ENCODE data around the gene TSPEAR.

Gene TSPEAR

DNA sequence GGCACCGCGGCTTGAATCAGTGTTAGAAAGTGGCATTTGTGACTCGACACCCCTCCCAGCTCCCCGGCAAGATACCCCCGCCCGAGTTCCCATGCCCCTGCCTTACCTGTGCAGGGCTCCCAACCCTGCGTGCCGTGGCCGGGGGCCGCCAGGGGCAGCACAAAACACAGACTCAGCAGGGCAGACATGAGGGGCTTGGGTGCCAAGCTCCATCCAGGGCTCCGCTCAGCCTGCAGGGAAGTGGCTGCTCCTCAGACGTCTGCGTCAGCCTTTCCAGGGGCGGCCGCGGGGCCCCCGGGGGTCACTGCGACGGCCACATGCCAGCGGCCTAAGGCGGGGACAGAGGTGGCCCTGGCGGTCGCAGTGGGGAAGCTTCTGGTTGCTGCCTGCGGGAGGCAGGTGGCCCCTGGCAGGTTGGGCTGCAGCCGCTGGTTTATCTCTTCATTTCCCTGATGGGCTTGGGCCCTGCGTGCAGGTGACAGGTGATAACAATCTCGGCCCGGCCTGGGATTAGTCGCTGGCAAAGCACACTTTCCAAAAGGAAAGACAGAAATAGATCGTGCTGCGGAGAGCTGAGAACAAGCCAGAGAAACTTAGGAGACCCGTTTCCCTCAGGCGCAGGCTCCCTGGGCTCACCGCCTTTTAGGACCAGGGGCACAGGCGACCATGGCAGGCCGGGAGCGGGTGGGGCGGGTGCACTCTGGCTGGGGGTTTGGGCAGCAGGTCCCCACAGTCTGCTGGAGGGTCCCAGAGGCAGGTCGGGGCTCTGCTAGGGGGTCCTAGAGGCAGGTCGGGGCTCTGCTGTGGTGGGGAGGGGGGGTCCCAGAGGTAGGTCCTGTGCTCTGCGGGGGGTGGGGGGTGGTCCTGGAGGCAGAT lies at the start of gene TSPEAR:
TSS of gene TSPEAR (minus strand) at position 246 of the 876 bp plus-strand sequence. CDS start at position 188, 58 bp downstream.
- DNase-seq (ENCODE audit: low read depth) = no peak

DNA sequence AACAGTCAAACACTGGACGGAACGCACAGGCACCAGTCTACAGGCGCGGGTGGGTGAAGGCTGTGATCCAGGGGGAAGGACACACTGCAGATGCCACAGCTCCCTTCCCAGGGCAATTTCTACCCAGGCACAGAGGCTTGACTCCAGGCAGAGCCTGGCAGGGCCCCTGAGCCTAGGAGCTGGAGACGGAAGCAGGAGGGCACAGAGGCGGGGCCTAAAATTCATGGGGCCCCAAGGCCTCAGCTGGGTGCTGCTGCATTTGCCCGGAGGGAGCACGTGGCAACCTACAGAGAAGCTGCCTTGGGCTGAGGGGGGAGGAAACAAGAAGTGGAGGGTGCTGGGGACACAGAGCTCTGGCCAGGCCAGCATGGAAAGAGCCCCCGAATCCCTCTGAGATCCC lies 49.0 kb upstream of the TSPEAR start:
- DNase-seq (ENCODE audit: low read depth) = no peak

GRCh38 chr21:44759628-44760285 lies 48.4 kb upstream of the TSPEAR start:
- no peak for DNase-seq (ENCODE audit: low read depth)

GRCh38 chr21:44758781-44759627 lies 47.6 kb upstream of the TSPEAR start:
- DNase-seq (ENCODE audit: low read depth) = no peak

- DNase-seq (ENCODE audit: low read depth) = no peak
Measured at GRCh38 chr21:44758141-44758561, 46.8 kb upstream of the TSPEAR start.

DNA sequence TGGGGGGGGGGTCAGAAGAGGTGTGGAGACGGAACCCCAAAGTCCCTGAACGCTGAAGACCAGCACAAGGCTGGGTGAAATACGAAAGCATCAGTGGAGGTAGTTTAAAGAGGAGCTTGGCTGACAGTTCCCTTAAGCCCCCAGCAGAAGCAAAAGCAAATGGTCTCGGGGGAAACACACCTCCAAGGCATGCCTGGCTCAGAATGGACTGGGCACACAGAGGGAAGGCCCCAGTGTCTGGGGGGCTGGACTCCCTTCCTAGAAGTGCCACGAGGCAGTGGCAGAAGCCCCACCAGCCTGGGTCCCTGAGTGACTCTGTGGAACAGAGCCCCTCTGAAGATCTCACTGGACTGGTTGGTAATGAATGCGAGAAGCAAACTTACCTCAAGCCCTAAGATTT lies 46.4 kb upstream of the TSPEAR start:
- DNase-seq (ENCODE audit: low read depth) = no peak

GRCh38 chr21:44756423-44757185 lies 45.2 kb upstream of the TSPEAR start:
- no peak for DNase-seq (ENCODE audit: low read depth)

DNA sequence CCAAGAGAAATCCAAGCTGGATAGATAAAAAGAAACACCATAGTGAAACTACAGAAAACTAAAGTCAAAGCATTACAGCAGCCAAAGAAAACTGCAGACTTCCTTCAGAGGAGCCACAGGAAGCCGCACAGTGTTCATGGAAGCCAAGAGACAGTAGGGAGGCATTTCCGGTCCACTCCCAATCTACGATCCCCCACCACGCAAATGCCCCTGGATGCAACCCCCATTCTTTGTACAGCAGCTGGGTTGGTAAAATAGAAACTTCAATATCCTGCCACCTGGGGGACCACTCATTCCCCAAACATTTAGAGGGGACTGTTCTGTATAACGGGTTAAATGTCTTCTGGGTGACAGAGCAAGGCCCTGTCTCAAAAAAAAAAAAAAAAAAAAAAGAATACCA lies 43.9 kb upstream of the TSPEAR start:
- no peak for DNase-seq (ENCODE audit: low read depth)

- no peak for DNase-seq (ENCODE audit: low read depth)
Measured at GRCh38 chr21:44753357-44753756, 42.0 kb upstream of the TSPEAR start.

DNA sequence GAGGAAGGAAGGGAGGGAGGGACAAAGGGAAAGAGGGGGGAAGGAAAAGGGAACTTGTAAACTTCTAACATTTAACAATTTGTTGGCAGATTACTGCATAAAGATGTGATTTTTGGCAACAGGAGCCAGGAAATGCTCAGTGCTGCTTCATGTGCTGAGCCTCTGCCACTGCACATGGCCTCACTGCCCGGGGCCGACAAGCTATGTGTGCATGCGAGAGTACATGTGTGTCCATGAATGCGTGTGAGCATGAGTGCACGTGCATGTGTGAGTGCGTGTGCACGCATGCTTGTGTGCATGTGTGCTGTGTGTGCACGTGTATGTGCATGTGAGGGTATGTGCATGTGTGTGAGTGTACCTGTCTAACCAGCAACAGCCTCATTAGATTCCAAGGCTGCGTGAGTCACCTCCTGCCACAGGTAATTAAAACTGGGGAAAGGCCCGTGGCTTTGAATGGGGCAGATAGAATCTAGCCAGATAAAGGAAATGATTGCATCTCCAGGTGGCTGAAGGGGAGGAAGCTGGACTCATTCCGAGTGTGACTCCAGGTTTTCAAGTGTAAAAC lies 41.4 kb upstream of the TSPEAR start:
- DNase-seq (ENCODE audit: low read depth) = no peak

DNA sequence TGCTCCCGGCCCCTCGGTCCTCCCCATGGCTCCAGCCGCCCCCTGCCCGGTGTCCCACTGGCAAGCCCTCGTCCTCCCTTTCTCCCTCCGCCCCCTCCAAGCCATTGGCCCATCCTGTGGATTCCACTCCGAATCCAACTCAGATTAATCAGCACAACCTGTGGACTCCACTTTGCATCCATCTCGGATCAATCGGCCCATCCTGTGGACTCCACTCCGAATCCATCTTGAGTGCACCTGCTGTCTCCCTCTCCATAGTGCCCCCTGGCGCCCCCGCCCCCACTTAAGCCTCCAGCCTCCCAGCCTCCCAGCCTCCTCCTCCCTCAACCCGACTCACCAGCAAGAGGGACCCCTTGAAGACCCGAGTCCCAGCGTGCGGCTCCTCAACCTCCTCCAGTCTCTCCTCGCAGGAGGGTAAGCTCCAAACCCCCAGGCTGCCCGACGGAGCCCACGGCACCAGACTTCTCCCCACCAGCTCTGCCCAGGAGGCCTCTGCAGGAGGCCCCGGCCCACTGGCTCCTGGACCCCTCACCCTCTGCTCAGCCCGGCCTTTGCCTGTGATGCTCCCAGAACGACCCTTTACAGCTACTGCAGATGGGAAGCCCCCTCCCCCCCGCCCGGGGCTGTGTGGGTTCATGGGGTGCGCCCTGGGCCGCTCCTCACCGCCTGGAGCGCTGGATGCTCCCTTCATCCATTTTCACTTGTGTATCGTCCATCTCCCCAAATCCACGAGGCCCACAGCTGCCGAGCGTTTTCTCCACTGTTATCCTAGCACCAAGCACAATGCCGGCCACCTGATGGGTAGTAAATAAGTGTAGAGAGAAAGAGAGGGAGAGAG lies 40.6 kb upstream of the TSPEAR start:
- DNase-seq (ENCODE audit: low read depth) = no peak

DNA sequence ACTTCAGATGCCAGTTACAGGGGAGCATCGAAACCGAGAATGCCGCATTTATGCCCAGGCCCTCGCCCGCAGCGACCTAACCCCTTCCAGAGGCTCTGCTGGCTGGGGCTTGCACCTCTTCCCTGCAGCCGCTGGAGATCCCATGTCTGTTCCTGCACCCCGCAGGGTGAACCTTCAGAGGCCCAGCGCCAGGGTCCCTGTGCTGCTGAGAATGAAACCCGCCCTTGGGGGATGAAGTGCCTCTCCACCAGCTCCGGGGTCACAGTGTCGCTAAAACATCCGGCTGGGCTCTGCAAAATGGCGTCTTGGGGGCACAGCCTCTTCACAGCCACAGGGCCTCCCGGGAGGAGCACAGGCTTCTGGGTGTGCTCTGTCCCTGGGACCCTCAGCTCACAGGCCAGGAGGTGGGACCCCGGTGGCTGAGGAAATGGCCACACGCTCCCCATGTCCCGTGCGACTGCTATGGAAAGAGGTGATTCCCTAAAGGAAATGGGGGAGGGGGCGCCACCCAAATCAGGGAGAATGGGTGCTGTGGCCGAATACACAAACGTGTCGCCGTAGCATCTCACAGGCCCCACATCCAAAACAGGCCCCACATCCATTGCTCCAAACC lies 39.9 kb upstream of the TSPEAR start:
- no peak for DNase-seq (ENCODE audit: low read depth)

DNA sequence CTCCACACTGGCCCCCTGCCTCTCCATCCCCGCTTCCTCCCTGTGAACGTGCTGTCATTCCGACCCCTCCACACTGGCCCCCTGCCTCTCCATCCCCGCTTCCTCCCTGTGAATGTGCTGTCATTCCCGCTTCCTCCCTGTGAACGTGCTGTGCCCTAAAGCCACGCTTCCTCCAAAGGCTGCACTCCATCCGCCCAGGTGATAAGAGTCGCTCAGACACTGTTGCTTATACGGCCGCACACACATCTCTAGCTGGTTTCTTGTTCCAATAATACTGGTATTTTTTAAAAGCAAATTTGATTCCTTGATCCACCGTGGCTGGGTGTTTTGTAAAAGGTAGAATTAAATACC lies 39.3 kb upstream of the TSPEAR start:
- DNase-seq (ENCODE audit: low read depth) = no peak

DNA sequence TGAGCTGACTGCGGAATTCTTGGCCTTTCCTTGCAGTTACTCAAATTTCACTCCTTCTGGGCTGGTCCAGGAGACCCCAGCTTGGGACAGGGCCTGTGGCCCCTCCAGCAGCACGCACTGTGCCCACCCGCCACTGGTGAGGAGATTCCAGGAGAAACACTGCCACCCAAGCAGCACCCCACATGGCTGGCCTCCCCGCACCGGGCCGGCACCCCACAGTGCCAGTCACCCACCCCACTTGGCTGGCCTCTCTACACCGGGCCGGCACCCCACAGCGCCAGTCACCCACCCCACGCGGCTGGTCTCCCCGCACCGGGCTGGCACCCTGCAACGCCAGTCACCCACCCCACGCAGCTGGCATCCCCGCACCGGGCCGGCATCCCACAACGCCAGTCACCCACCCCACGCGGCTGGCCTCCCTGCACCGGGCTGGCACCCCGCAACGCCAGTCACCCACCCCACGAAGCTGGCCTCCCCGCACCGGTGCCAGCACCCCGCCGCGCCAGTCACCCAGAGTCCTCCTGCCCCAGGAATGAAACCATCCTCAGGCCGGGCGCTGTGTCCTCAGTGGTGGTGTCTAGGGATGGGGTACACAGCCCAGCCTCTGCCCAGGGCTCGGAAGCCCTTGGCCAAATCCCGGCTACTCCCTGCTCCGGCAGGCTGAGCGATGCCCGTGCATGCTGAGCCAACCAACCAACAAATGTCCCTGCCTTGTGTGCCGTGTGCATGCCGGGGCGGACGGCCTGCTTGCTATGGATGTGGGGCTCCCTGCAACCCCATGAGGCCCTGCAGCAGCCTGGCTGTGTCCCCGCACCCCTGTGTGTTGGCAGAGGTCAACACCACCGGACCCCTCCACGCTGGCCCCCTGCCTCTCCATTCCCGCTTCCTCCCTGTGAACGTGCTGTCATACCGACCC lies 38.6 kb upstream of the TSPEAR start:
- DNase-seq (ENCODE audit: low read depth) = no peak

- DNase-seq (ENCODE audit: low read depth) = no peak
Measured at GRCh38 chr21:44749116-44749758, 37.9 kb upstream of the TSPEAR start.

DNA sequence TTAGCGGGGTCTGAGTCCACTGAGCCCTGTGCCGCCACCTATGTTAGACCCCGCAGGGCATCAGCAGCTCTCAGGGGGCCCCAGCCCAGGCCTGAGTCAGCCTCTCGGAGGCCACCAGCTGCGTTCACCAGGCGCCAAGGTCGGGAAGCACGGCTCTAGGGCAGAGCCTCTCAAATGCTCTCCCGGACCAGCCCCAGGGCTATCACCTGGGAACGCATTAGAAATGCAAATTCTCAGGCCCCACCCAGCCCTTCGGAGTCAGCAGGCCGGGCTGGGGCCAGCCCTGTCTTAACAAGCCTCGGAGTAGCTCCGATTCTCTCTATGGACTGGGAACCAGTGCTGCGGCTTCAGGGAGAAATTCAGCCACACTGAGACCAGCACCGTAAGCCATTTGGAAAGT lies 37.2 kb upstream of the TSPEAR start:
- DNase-seq (ENCODE audit: low read depth) = no peak

- DNase-seq (ENCODE audit: low read depth) = no peak
Measured at GRCh38 chr21:44742418-44743153, 31.2 kb upstream of the TSPEAR start.

DNA sequence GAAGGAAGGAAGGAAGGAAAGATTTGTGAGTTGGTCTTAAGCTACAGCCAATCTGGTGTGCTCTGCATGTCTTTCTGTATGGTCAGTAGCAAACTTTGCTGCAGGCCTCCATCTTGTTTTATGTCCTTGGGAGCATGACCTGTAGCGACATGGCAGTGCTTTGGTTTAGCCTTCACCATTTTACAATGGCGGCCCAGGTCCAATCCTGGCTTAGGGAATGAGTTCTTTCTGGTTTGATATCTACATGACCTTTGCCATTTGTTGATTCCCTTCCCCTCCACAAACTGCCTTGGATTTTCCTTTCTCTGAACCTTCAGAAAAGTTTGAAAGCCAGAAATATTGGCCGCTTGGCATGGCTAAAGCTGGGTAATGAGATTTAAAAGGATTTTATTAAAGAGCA lies 30.5 kb upstream of the TSPEAR start:
- no peak for DNase-seq (ENCODE audit: low read depth)

Measured in GM04504 (cell line).